Thymus (tissue), 11 donors: ENCODE results near the gene NEDD4L. TPM values are rescaled to one million over a fixed set of nuclear protein-coding genes. Genes with fewer than 3 reads are reported as not detected.

Source experiments
- DNase-seq, 9 donors: peaks; one replicate each; pipeline ENCODE4 v3.0.0-alpha.2; 2013; ENCODE audit warnings: low spot score in 9 of 9, low read depth in 6 of 9, missing footprints in 1 of 9
- H3K27ac ChIP-seq, 2 donors: one replicate each; pipeline ENCODE4 v1.5.1; 2013; ENCODE audit warnings: control low read depth in 1 of 2, low read depth in 1 of 2, low read length in 1 of 2, mild to moderate bottlenecking in 1 of 2, moderate library complexity in 1 of 2
- H3K27me3 ChIP-seq, 2 donors: one replicate each; pipeline ENCODE4 v1.5.1; 2013; ENCODE audit warnings: low read length in 1 of 2; ENCODE audit not compliant: control insufficient read depth in 2 of 2, insufficient read depth in 1 of 2
- H3K36me3 ChIP-seq, 2 donors: one replicate each; pipeline ENCODE4 v1.5.1; 2013; ENCODE audit warnings: low read length in 1 of 2, mild to moderate bottlenecking in 1 of 2, moderate library complexity in 1 of 2; ENCODE audit not compliant: control insufficient read depth in 2 of 2, insufficient read depth in 2 of 2
- H3K4me1 ChIP-seq, 2 donors: one replicate each; pipeline ENCODE4 v1.5.1; 2013; ENCODE audit warnings: low read length in 2 of 2; ENCODE audit not compliant: control insufficient read depth in 2 of 2, insufficient read depth in 2 of 2
- H3K4me3 ChIP-seq, 2 donors: one replicate each; pipeline ENCODE4 v1.5.1; 2013; ENCODE audit warnings: low read length in 2 of 2, control low read depth in 1 of 2, mild to moderate bottlenecking in 1 of 2
- H3K9me3 ChIP-seq, 2 donors: one replicate each; pipeline ENCODE4 v1.5.1; 2013; ENCODE audit warnings: low read length in 1 of 2, mild to moderate bottlenecking in 1 of 2; ENCODE audit not compliant: control insufficient read depth in 2 of 2, insufficient read depth in 1 of 2
- WGBS: extraction: QIAGEN DNeasy Blood & Tissue Kit; methylation state at CpG from one replicate; pipeline ENCODE4 v1.1.7; 2013; 5-methylcytosine and 5-hydroxymethylcytosine counted together
- polyA plus RNA-seq: library from polyadenylated mRNA; stranded (reverse); fragments of 200-250 nt; gene quantifications from one replicate; pipeline ENCODE4 v1.2.3, GENCODE V29; 2013
- total RNA-seq: library from RNA; stranded (reverse); fragments of 120-200 nt; gene quantifications from one replicate; pipeline ENCODE4 v1.2.4, GENCODE V29; 2013
- donor health status: healthy.

Gene NEDD4L
- total and polyA plus RNA-seq, 2 donors, result 6.5 to 11.8 TPM

GRCh38 chr18:58363767-58364540 lies 319.9 kb downstream of the NEDD4L start:
- Histone ChIP-seq H3K27ac (no peak overlapping the region), H3K9me3 (no peaks in the 10 kb centered on the region), H3K4me1 (no peaks in the 10 kb centered on the region), H3K4me3 (no peak overlapping the region), H3K36me3 (no peaks in the 10 kb centered on the region), H3K27me3 (no peaks in the 10 kb centered on the region)
- DNase-seq, result no peak
- 95% methylated on average over 6 of the region's 6 CpGs for WGBS

GRCh38 chr18:58364876-58365528 lies 321.0 kb downstream of the NEDD4L start:
- WGBS, result 98% methylated on average over 7 of the region's 7 CpGs
- H3K27me3 ChIP-seq, result no peaks in the 10 kb centered on the region
- no peak overlapping the region for H3K4me3 ChIP-seq
- no peaks in the 10 kb centered on the region for H3K9me3 ChIP-seq
- no peaks in the 10 kb centered on the region for H3K36me3 ChIP-seq
- DNase-seq, result no peak
- no peaks in the 10 kb centered on the region for H3K4me1 ChIP-seq
- H3K27ac ChIP-seq, result no peak overlapping the region

GRCh38 chr18:58367425-58368140 lies 323.6 kb downstream of the NEDD4L start:
- Histone ChIP-seq H3K9me3 (no peaks in the 10 kb centered on the region), H3K27me3 (no peaks in the 10 kb centered on the region), H3K27ac (no peak overlapping the region), H3K4me1 (no peaks in the 10 kb centered on the region), H3K36me3 (no peaks in the 10 kb centered on the region), H3K4me3 (no peak overlapping the region)
- DNase-seq, result no peak
- 97% methylated on average over 9 of the region's 9 CpGs for WGBS

- no peak overlapping the region for H3K4me3 ChIP-seq
- DNase-seq, result no peak
- no peaks in the 10 kb centered on the region for H3K9me3 ChIP-seq
- no peaks in the 10 kb centered on the region for H3K4me1 ChIP-seq
- WGBS, result over 99% methylated on average over 10 of the region's 10 CpGs
- H3K36me3 ChIP-seq, result no peaks in the 10 kb centered on the region
- no peaks in the 10 kb centered on the region for H3K27me3 ChIP-seq
- H3K27ac ChIP-seq, result no peak overlapping the region
Observed at GRCh38 chr18:58369616-58370015, 325.6 kb downstream of the NEDD4L start.

GRCh38 chr18:58370038-58370580 lies 326.1 kb downstream of the NEDD4L start:
- no peaks in the 10 kb centered on the region for H3K36me3 ChIP-seq
- no peak for DNase-seq
- no peaks in the 10 kb centered on the region for H3K9me3 ChIP-seq
- H3K4me1 ChIP-seq, result no peaks in the 10 kb centered on the region
- WGBS, result 95% methylated on average over 10 of the region's 10 CpGs
- H3K4me3 ChIP-seq, result no peak overlapping the region
- H3K27me3 ChIP-seq, result no peaks in the 10 kb centered on the region
- no peak overlapping the region for H3K27ac ChIP-seq

GRCh38 chr18:58370612-58371011 lies 326.6 kb downstream of the NEDD4L start:
- Histone ChIP-seq H3K4me3 (no peak overlapping the region), H3K9me3 (no peaks in the 10 kb centered on the region), H3K27ac (no peak overlapping the region), H3K36me3 (no peaks in the 10 kb centered on the region), H3K27me3 (no peaks in the 10 kb centered on the region), H3K4me1 (no peaks in the 10 kb centered on the region)
- 92% methylated on average over 5 of the region's 5 CpGs for WGBS
- no peak for DNase-seq

GRCh38 chr18:58373481-58373880 lies 329.5 kb downstream of the NEDD4L start:
- WGBS, result 95% methylated on average over 5 of the region's 5 CpGs

GRCh38 chr18:58375051-58375450 lies 331.0 kb downstream of the NEDD4L start:
- H3K27me3 ChIP-seq, result no peaks in the 10 kb centered on the region
- H3K27ac ChIP-seq, result no peak overlapping the region
- no peak for DNase-seq
- no peaks in the 10 kb centered on the region for H3K9me3 ChIP-seq
- no peaks in the 10 kb centered on the region for H3K36me3 ChIP-seq
- no peaks in the 10 kb centered on the region for H3K4me1 ChIP-seq
- H3K4me3 ChIP-seq, result no peak overlapping the region
- WGBS, result 94% methylated on average over 8 of the region's 8 CpGs

More at GRCh38 chr18:58373481-58373880, 329.5 kb downstream of the NEDD4L start:
- Histone ChIP-seq H3K9me3 (no peaks in the 10 kb centered on the region), H3K4me3 (no peak overlapping the region), H3K27ac (no peak overlapping the region), H3K4me1 (no peaks in the 10 kb centered on the region), H3K36me3 (no peaks in the 10 kb centered on the region), H3K27me3 (no peaks in the 10 kb centered on the region)
- no peak for DNase-seq
